Measurements from ENCODE around the gene MAP4K1.
A peak's percentile ranks its signal among the peaks of the same experiment; 100 is the strongest.

The MAP4K1 gene

DNA sequence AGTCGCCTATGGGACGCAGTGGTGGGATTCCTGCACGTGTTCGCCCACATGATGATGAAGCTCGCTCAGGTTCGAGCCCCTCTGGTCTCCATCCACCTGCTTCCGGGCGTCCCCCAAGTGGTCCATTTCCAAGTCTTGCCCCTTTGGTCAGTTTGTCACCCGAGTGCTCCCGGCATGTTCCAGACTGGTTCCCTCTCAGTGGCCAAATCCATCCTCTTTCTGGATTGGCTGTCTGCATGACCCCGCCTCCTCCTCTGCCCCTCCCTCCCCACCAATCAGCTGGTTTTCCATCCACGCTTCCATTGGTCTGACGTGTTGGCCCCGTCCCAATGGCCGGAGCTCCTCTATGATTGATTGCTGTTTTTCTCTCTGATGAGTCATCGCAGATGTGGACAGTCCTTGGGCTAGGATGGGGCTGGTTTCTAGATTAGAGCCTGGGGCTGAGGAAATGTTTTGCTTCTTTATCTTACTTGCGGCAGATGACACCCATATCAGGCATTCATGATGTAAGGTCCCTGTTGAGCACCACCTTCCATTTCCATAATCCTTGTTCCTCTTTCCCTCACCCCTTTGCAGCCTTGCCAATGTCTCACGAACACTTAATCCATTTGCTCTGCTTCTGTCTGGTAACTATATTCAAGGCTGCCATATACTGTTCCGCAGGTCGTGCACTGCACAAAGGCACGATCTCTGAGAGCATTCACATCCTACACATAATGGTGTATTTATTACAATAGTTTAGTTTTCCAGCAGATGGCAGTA lies 73.8 kb downstream of the MAP4K1 start:
- peak; percentile 69 for DNase-seq (ENCODE audit: low read depth)

DNA sequence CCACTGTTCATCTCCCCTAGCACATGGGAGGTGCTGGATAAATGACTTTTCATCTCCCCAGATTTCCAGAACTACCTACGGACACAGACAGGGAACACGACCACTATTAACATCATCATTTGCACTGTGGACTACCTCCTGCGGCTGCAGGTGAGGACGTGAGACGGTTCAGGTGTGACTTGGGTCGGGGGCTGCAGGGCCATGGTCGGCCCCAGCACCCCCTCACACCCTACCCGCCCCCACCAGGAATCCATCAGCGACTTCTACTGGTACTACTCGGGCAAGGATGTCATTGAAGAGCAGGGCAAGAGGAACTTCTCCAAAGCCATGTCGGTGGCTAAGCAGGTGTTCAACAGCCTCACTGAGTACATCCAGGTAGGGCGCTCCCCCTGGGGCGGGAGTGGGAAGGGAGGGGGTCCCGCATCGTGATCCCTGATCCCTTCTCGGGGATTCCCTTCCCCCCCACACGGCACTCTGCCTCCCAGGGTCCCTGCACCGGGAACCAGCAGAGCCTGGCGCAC lies 74.4 kb downstream of the MAP4K1 start:
- no peak for DNase-seq (ENCODE audit: low read depth)

DNA sequence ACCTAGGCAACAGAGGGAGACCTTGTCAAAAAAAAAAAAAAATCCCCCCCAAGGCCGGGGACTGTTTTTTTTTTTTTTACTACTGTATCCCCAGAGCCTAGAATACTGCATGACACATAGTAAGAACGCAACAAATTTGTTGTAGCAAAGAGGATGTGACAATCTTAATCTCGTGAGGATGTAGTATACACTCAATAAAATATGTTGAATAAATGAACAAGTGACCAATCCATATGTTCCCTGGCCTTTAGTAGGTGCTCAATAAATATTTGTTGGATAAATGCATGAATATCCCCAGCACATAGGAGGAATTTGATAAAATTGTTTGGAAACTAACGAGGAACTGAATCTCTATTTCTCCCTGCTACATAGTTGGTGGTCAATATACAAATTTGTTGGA lies 75.7 kb downstream of the MAP4K1 start:
- no peak for DNase-seq (ENCODE audit: low read depth)

GRCh38 chr19:38539751-38540150 lies 78.0 kb downstream of the MAP4K1 start:
- no peak for DNase-seq (ENCODE audit: low read depth)

- no peak for DNase-seq (ENCODE audit: low read depth)
These were observed 78.8 kb downstream of the MAP4K1 start for GRCh38 chr19:38538793-38539528.

- no peak for DNase-seq (ENCODE audit: low read depth)
These were observed 79.4 kb downstream of the MAP4K1 start for GRCh38 chr19:38538386-38538785.

All from fibroblast of the conjunctiva (primary cell).